ENCODE measurements around the gene UBA1. TPM values are rescaled to one million over a fixed set of nuclear protein-coding genes. Genes with fewer than 3 reads are reported as not detected.

Gene UBA1
- total RNA-seq, 1 experiment from 2014 or later = 275 TPM

- POLR2A ChIA-PET = interaction anchor here (0.7 kb wide), 1 partner anchor 271 kb away, joined by 3 read pairs; no protein-coding TSS in a partner anchor
- Histone ChIP-seq H3K9ac (ENCODE audit: low read length) (no peak overlapping the region), H3K4me2 (ENCODE audit: low read length) (no peak overlapping the region), H3K4me3 (replicated peaks in 1 of 2; ENCODE audit: low read depth in 1 of 2, low read length in 2 of 2) (no peak overlapping the region), H3K27me3 (ENCODE audit: insufficient read depth, low read length) (no peaks in the 10 kb centered on the region), H3K36me3 (ENCODE audit: control insufficient read depth in 1 of 2, insufficient read depth in 2 of 2, low read length in 2 of 2) (peaks cover 7 to 11% of the 10 kb centered on the region in 2 experiments; a peak in 3 of 4 replicates), H3K4me1 (ENCODE audit: control insufficient read depth in 1 of 2, insufficient read depth in 2 of 2, low read length in 2 of 2) (peaks cover 3 to 19% of the 10 kb centered on the region in 2 experiments; a peak in 3 of 4 replicates), H3K9me3 (ENCODE audit: control insufficient read depth in 1 of 2, insufficient read depth in 1 of 2, low read depth in 1 of 2, low read length in 2 of 2) (no peaks in the 10 kb centered on the region), H2AFZ (ENCODE audit: low read depth, low read length, poor library complexity, severe bottlenecking) (no peak overlapping the region), H3K27ac (ENCODE audit: low read depth, low read length) (no peak overlapping the region), H3K9me2 (ENCODE audit: insufficient read depth) (no peaks in the 10 kb centered on the region), H4K20me1 (ENCODE audit: insufficient read depth) (no peaks in the 10 kb centered on the region), H3K79me2 (ENCODE audit: insufficient read depth, low read length) (peaks cover 24% of the 10 kb centered on the region)
- CTCF ChIA-PET = no interaction called here
- TF ChIP-seq RAD21 (IDR thresholded peaks at IDR 0.05; ENCODE audit: low read depth) (no peak), ATF3 (IDR thresholded peaks at IDR 0.05) (no peak), SRF (IDR thresholded peaks at IDR 0.05; ENCODE audit: low read depth) (no peak), EGR1 (IDR thresholded peaks at IDR 0.05; ENCODE audit: low read depth) (no peak)
- DNase-seq (ENCODE audit: low read depth, low spot score) (no peak), ATAC-seq (no peak)
- intact Hi-C loops (cut with micrococcal nuclease) = loop anchor here (10.0 kb wide), 1 partner anchor 64 kb away; no protein-coding TSS in a partner anchor
- BruUV-seq (replicated peaks) = no TSS peak
- RAD21 ChIA-PET (ENCODE audit: low non-redundant PET in 1 of 2, low total read pairs in 2 of 2, uncharacterized antibody in 2 of 2, unreplicated experiment in 2 of 2) = no interaction called here
Measured at GRCh38 chrX:47231167-47231566, 37.5 kb downstream of the UBA1 start.

- intact Hi-C loops (cut with micrococcal nuclease) = loop anchor here (2.0 to 10.0 kb wide), 2 partner anchors 13 to 63 kb away; partner anchors contain the start of gene CDK16
- Histone ChIP-seq H3K9me3 (ENCODE audit: control insufficient read depth in 1 of 2, insufficient read depth in 1 of 2, low read depth in 1 of 2, low read length in 2 of 2) (no peaks in the 10 kb centered on the region), H3K4me1 (ENCODE audit: control insufficient read depth in 1 of 2, insufficient read depth in 2 of 2, low read length in 2 of 2) (peaks cover 3 to 19% of the 10 kb centered on the region in 2 experiments; a peak in 3 of 4 replicates), H2AFZ (ENCODE audit: low read depth, low read length, poor library complexity, severe bottlenecking) (no peak overlapping the region), H4K20me1 (ENCODE audit: insufficient read depth) (no peaks in the 10 kb centered on the region), H3K27me3 (ENCODE audit: insufficient read depth, low read length) (no peaks in the 10 kb centered on the region), H3K4me3 (replicated peaks in 1 of 2; ENCODE audit: low read depth in 1 of 2, low read length in 2 of 2) (peak overlapping the region; percentile 64 to 67), H3K79me2 (ENCODE audit: insufficient read depth, low read length) (peaks cover 35% of the 10 kb centered on the region), H3K9ac (ENCODE audit: low read length) (peak overlapping the region; percentile 92), H3K9me2 (ENCODE audit: insufficient read depth) (no peaks in the 10 kb centered on the region), H3K36me3 (ENCODE audit: control insufficient read depth in 1 of 2, insufficient read depth in 2 of 2, low read length in 2 of 2) (peaks cover 4 to 5% of the 10 kb centered on the region in 2 experiments; a peak in 3 of 4 replicates), H3K4me2 (ENCODE audit: low read length) (peak overlapping the region; percentile 84), H3K27ac (ENCODE audit: low read depth, low read length) (peak overlapping the region; percentile 90)
- DNase-seq (ENCODE audit: low read depth, low spot score) = no peak
- POLR2A ChIA-PET = interaction anchor here (2.2 kb wide), 1 partner anchor 14 kb away, joined by 13 read pairs; no protein-coding TSS in a partner anchor
- no peak for ATAC-seq
- TSS peak; percentile 86 for BruUV-seq (replicated peaks)
- CTCF ChIA-PET = no interaction called here
- RAD21 ChIA-PET (ENCODE audit: low non-redundant PET in 1 of 2, low total read pairs in 2 of 2, uncharacterized antibody in 2 of 2, unreplicated experiment in 2 of 2) = no interaction called here
- TF ChIP-seq POLR2A (IDR thresholded peaks at IDR 0.05; ENCODE audit: borderline replicate concordance, extremely low read depth, insufficient read depth, insufficient read length) = no peak
- TF ChIP-seq ZBTB33 (IDR thresholded peaks at IDR 0.05; ENCODE audit: extremely low read depth, insufficient replicate concordance, low read length) = no peak
- TF ChIP-seq SIN3A (IDR thresholded peaks at IDR 0.05; ENCODE audit: low read depth) = no peak
- no peak for TF ChIP-seq TCF7L2 (IDR thresholded peaks at IDR 0.05; ENCODE audit: borderline replicate concordance, extremely low read depth, insufficient read depth, insufficient read length)
- TF ChIP-seq CBX3 (IDR thresholded peaks at IDR 0.05; ENCODE audit: low read depth) = no peak
- TF ChIP-seq FOSL1 (IDR thresholded peaks at IDR 0.05; ENCODE audit: low read depth) = no peak
- no peak for TF ChIP-seq RAD21 (IDR thresholded peaks at IDR 0.05; ENCODE audit: low read depth)
- no peak for TF ChIP-seq ELF1 (IDR thresholded peaks at IDR 0.05; ENCODE audit: borderline replicate concordance, low read depth)
- no peak for TF ChIP-seq EGR1 (IDR thresholded peaks at IDR 0.05; ENCODE audit: low read depth)
- no peak for TF ChIP-seq CTCF (IDR thresholded peaks at IDR 0.05 in 2 of 3, conservative IDR thresholded peaks at IDR 0.05 in 1 of 3; ENCODE audit: borderline replicate concordance in 1 of 3, insufficient read depth in 1 of 3, low read depth in 2 of 3, low read length in 2 of 3)
Measured at GRCh38 chrX:47232197-47232802, 38.7 kb downstream of the UBA1 start.
